OCI-LY1 (cell line): ENCODE data around the gene PDE5A.

ENCODE experiments used
- H2AFZ ChIP-seq: fragments of 200-600 bp; sonication (generic), shearing (Covaris generic); 2 replicates; pipeline ENCODE4 v1.6.0; 2014; ENCODE audit warnings: antibody characterized with exemption, mild to moderate bottlenecking, low read length
- H3F3A ChIP-seq: fragments of 200-600 bp; sonication (generic), shearing (Covaris generic); 2 replicates; pipeline ENCODE4 v1.6.0; 2014; ENCODE audit warnings: mild to moderate bottlenecking, antibody characterized with exemption, low read length, moderate library complexity; ENCODE audit not compliant: insufficient read depth
- H3K27ac ChIP-seq: fragments of 200-600 bp; sonication (generic); 2 replicates; pipeline ENCODE4 v1.5.1; 2014; ENCODE audit warnings: low read length, mixed run types, mild to moderate bottlenecking, low read depth; ENCODE audit not compliant: poor library complexity, severe bottlenecking
- H3K27me3 ChIP-seq: fragments of 200-600 bp; sonication (generic); 2 replicates; pipeline ENCODE4 v1.6.0; 2014; ENCODE audit warnings: antibody characterized with exemption, mild to moderate bottlenecking, low read length, moderate library complexity; ENCODE audit not compliant: insufficient read depth
- H3K36me3 ChIP-seq: fragments of 200-600 bp; sonication (generic); 2 replicates; pipeline ENCODE4 v1.6.1; 2014; ENCODE audit warnings: mild to moderate bottlenecking, antibody characterized with exemption, low read length, moderate library complexity, mixed read lengths; ENCODE audit not compliant: insufficient read depth
- H3K4me1 ChIP-seq: fragments of 200-600 bp; sonication (generic); 2 replicates; pipeline ENCODE4 v1.5.1; 2014; ENCODE audit warnings: mild to moderate bottlenecking, low read length, moderate library complexity; ENCODE audit not compliant: insufficient read depth, severe bottlenecking
- H3K4me2 ChIP-seq: fragments of 200-600 bp; sonication (generic), shearing (Covaris generic); 2 replicates; pipeline ENCODE4 v1.6.1; 2014; ENCODE audit warnings: low read length
- H3K4me3 ChIP-seq: fragments of 200-600 bp; sonication (generic); 2 replicates; pipeline ENCODE4 v1.5.1; 2014; ENCODE audit warnings: low read length, low read depth, mild to moderate bottlenecking, mixed read lengths; ENCODE audit not compliant: poor library complexity, severe bottlenecking
- H3K79me2 ChIP-seq: fragments of 200-600 bp; shearing (Covaris generic); 2 replicates; pipeline ENCODE4 v1.6.1; 2016; ENCODE audit warnings: mixed run types, low read length, mixed read lengths; ENCODE audit not compliant: insufficient read depth
- H3K9ac ChIP-seq: fragments of 200-600 bp; sonication (generic), shearing (Covaris generic); 2 replicates; pipeline ENCODE4 v1.6.1; 2014; ENCODE audit warnings: mild to moderate bottlenecking, low read length, mixed read lengths
- H3K9me2 ChIP-seq: fragments of 200-600 bp; sonication (generic), shearing (Covaris generic); 2 replicates; pipeline ENCODE4 v1.6.1; 2014; ENCODE audit warnings: low read depth, mild to moderate bottlenecking, low read length, mixed read lengths
- H3K9me3 ChIP-seq: fragments of 200-600 bp; shearing (Covaris generic); 2 replicates; pipeline ENCODE4 v1.6.1; 2014; ENCODE audit warnings: low read length, mixed read lengths
- H4K20me1 ChIP-seq: fragments of 200-600 bp; sonication (generic), shearing (Covaris generic); 2 replicates; pipeline ENCODE4 v1.6.0; 2016; ENCODE audit warnings: mild to moderate bottlenecking, low read length; ENCODE audit not compliant: insufficient read depth
- CTCF ChIP-seq: fragments of 200-600 bp; sonication (generic), shearing (Covaris generic); IDR thresholded peaks from 2 replicates; pipeline ENCODE4 v1.5.1; 2017; ENCODE audit warnings: mild to moderate bottlenecking, antibody characterized with exemption, low read length, moderate library complexity, mixed read lengths
- EZH2 ChIP-seq: fragments of 200-600 bp; sonication (generic), shearing (Covaris generic); IDR thresholded peaks from 2 replicates; pipeline ENCODE4 v1.8.0; 2017; ENCODE audit warnings: borderline replicate concordance, mixed run types, mild to moderate bottlenecking, antibody characterized with exemption, low read length, moderate library complexity, mixed read lengths

The PDE5A gene

DNA sequence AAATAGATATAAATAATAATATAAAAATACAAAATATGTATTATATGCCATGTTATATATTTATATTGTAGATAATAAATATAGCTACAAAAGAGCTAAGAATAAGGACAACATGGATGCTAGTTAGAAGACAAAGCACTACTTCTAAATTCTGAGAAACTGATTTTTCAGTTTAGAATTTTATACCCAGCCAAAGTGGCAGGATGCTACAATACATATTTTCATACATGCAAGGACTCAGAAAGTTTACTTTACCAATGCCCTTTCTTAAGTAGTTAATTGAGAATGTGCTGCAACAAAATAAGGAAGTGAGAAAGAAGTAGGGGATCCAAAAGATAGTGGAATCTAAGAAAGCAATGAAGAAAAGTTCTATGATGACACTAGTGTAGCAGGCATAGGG, 64.5 kb downstream of the PDE5A start:
- no peaks in the 10 kb centered on the region for H3K27me3 ChIP-seq
- H3K4me1 ChIP-seq, result no peaks in the 10 kb centered on the region
- no peaks in the 10 kb centered on the region for H4K20me1 ChIP-seq
- H3K4me3 ChIP-seq, result no peak overlapping the region
- no peak for TF ChIP-seq CTCF
- no peak for TF ChIP-seq EZH2
- H3K79me2 ChIP-seq, result no peaks in the 10 kb centered on the region
- H3K9me3 ChIP-seq, result peaks cover 12% of the 10 kb centered on the region; the same call in 1 of the 2 replicates
- H3F3A ChIP-seq, result no peaks in the 10 kb centered on the region
- no peak overlapping the region for H3K4me2 ChIP-seq
- no peaks in the 10 kb centered on the region for H3K9me2 ChIP-seq
- no peak overlapping the region for H2AFZ ChIP-seq
- no peak overlapping the region for H3K27ac ChIP-seq
- H3K36me3 ChIP-seq, result no peaks in the 10 kb centered on the region
- no peak overlapping the region for H3K9ac ChIP-seq

- no peaks in the 10 kb centered on the region for H4K20me1 ChIP-seq
- H3K27me3 ChIP-seq, result no peaks in the 10 kb centered on the region
- no peaks in the 10 kb centered on the region for H3K4me1 ChIP-seq
- H3K4me3 ChIP-seq, result no peak overlapping the region
- H3F3A ChIP-seq, result no peaks in the 10 kb centered on the region
- no peaks in the 10 kb centered on the region for H3K36me3 ChIP-seq
- H2AFZ ChIP-seq, result no peak overlapping the region
- no peak overlapping the region for H3K9ac ChIP-seq
- TF ChIP-seq EZH2 (no peak), CTCF (peak; percentile 58)
- H3K9me3 ChIP-seq, result peaks cover 5% of the 10 kb centered on the region; the same call in 1 of the 2 replicates
- H3K4me2 ChIP-seq, result no peak overlapping the region
- H3K9me2 ChIP-seq, result no peaks in the 10 kb centered on the region
- H3K79me2 ChIP-seq, result no peaks in the 10 kb centered on the region
- H3K27ac ChIP-seq, result no peak overlapping the region
Observed at GRCh38 chr4:119559044-119559647, 69.5 kb downstream of the PDE5A start.

- no peak for TF ChIP-seq EZH2
- TF ChIP-seq CTCF, result no peak
- Histone ChIP-seq H3K9me3 (no peaks in the 10 kb centered on the region), H3K4me1 (no peaks in the 10 kb centered on the region), H3K4me3 (no peak overlapping the region), H2AFZ (no peak overlapping the region), H3K4me2 (no peak overlapping the region), H3K27me3 (no peaks in the 10 kb centered on the region), H3K27ac (no peak overlapping the region), H3F3A (no peaks in the 10 kb centered on the region), H3K9me2 (no peaks in the 10 kb centered on the region), H3K79me2 (no peaks in the 10 kb centered on the region), H3K9ac (no peak overlapping the region), H3K36me3 (no peaks in the 10 kb centered on the region), H4K20me1 (no peaks in the 10 kb centered on the region)
Observed at GRCh38 chr4:119550857-119551532, 77.6 kb downstream of the PDE5A start.
